ES-I3 (cell line): ENCODE data around the gene LCN2.

Experiments used
- H3K36me3 ChIP-seq: 2 replicates; pipeline ENCODE4 v1.6.1; 2013; ENCODE audit warnings: mild to moderate bottlenecking, low read length, control low read depth, moderate library complexity; ENCODE audit not compliant: insufficient read depth
- H3K4me1 ChIP-seq: 2 replicates; pipeline ENCODE4 v1.6.1; 2013; ENCODE audit warnings: mild to moderate bottlenecking, control low read depth, low read length; ENCODE audit not compliant: insufficient read depth
- H3K9ac ChIP-seq: 2 replicates; pipeline ENCODE4 v1.6.1; 2013; ENCODE audit warnings: low read depth, mild to moderate bottlenecking, low read length, moderate library complexity
- H3K9me3 ChIP-seq: 2 replicates; pipeline ENCODE4 v1.6.1; 2013; ENCODE audit warnings: mild to moderate bottlenecking, low read length, moderate library complexity; ENCODE audit not compliant: control insufficient read depth, insufficient read depth

Gene LCN2

GRCh38 chr9:128190516-128191405 is 41.5 kb downstream of the LCN2 start:
- Histone ChIP-seq H3K4me1 (no peaks in the 10 kb centered on the region), H3K9me3 (no peaks in the 10 kb centered on the region), H3K36me3 (peaks cover 4% of the 10 kb centered on the region; the same call in 1 of the 2 replicates), H3K9ac (peak overlapping the region; percentile 92)

- H3K36me3 ChIP-seq = peaks cover 4% of the 10 kb centered on the region; the same call in 1 of the 2 replicates
- H3K4me1 ChIP-seq = no peaks in the 10 kb centered on the region
- no peaks in the 10 kb centered on the region for H3K9me3 ChIP-seq
- H3K9ac ChIP-seq = peak within 1 kb of the TSS; percentile 92
Measured at GRCh38 chr9:128191406-128192046, 42.3 kb downstream of the LCN2 start, which contains the start of gene CIZ1. Gene CIZ1, minus strand, starts transcription at chr9:128191572. Its CDS starts 715 bp downstream, at chr9:128190857.

- H3K9ac ChIP-seq = peak overlapping the region; percentile 92; the same call in 1 of the 2 replicates
- H3K4me1 ChIP-seq = no peaks in the 10 kb centered on the region
- H3K36me3 ChIP-seq = peaks cover 4% of the 10 kb centered on the region; the same call in 1 of the 2 replicates
- no peaks in the 10 kb centered on the region for H3K9me3 ChIP-seq
Measured at GRCh38 chr9:128192601-128193371, 43.5 kb downstream of the LCN2 start.

GRCh38 chr9:128193469-128194096 is 44.3 kb downstream of the LCN2 start:
- H3K36me3 ChIP-seq = peaks cover 4% of the 10 kb centered on the region; the same call in 1 of the 2 replicates
- no peaks in the 10 kb centered on the region for H3K4me1 ChIP-seq
- H3K9me3 ChIP-seq = no peaks in the 10 kb centered on the region
- H3K9ac ChIP-seq = peak overlapping the region; percentile 92; the same call in 1 of the 2 replicates

GRCh38 chr9:128201441-128202369 is 52.5 kb downstream of the LCN2 start:
- H3K4me1 ChIP-seq = peaks cover 16% of the 10 kb centered on the region
- peak overlapping the region; percentile 12; the same call in 1 of the 2 replicates for H3K9ac ChIP-seq
- H3K9me3 ChIP-seq = no peaks in the 10 kb centered on the region
- no peaks in the 10 kb centered on the region for H3K36me3 ChIP-seq

- Histone ChIP-seq H3K4me1 (peaks cover 16% of the 10 kb centered on the region), H3K36me3 (no peaks in the 10 kb centered on the region), H3K9me3 (no peaks in the 10 kb centered on the region), H3K9ac (peak overlapping the region; percentile 78; the same call in 1 of the 2 replicates)
Measured at GRCh38 chr9:128202648-128203023, 53.4 kb downstream of the LCN2 start.
